Measurements from ENCODE around the gene UCN2. TPM values are rescaled to one million over a fixed set of nuclear protein-coding genes. Genes with fewer than 3 reads are reported as not detected.

The UCN2 gene
- polyA plus RNA-seq, 2 of the 4 experiments (the other 2 are of a cell fraction): 4.0 to 15.9 TPM

DNA sequence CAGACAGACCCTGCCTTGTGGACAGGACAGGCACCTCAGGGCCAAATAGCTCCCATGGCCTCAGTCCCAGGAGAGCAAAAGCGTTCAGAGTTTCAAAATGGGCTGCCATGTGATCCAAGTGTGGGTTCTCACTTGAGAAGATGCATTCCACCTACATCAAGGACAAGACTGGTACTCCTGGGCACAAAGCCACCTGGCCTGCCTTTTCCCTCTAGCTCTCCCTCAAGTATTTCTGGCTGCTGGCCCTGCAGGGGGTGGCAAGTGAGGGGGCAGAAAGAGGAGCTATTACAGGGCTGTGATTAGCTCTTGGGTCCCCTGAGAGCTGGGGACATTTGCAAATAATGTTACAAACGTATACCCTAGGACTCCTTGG lies 38.0 kb upstream of the UCN2 start:
- H3K9me3 ChIP-seq: no peaks in the 10 kb centered on the region
- DNase-seq (ENCODE audit: low read depth in 1 of 2, low spot score in 1 of 2) (no peak), FAIRE-seq (no peak), ATAC-seq (no peak)
- POLR2A ChIA-PET: no interaction called here
- H3K4me2 ChIP-seq: no peak overlapping the region
- 84% methylated on average over 2 of the region's 2 CpGs for WGBS (ENCODE audit: missing lambda C conversion rate)
- CTCF ChIA-PET: interaction anchor here (1.0 to 1.4 kb wide), 3 partner anchors 8 to 43 kb away, joined by 3 read pairs; partner anchors contain the start of genes SLC26A6 and UQCRC1
- no peak overlapping the region for H3K4me3 ChIP-seq
- H3K4me1 ChIP-seq: peaks cover 35% of the 10 kb centered on the region
- H3K27ac ChIP-seq: no peak overlapping the region
- TF ChIP-seq, protein P1, sequence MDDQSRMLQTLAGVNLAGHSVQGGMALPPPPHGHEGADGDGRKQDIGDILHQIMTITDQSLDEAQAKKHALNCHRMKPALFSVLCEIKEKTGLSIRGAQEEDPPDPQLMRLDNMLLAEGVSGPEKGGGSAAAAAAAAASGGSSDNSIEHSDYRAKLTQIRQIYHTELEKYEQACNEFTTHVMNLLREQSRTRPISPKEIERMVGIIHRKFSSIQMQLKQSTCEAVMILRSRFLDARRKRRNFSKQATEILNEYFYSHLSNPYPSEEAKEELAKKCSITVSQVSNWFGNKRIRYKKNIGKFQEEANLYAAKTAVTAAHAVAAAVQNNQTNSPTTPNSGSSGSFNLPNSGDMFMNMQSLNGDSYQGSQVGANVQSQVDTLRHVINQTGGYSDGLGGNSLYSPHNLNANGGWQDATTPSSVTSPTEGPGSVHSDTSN (IDR thresholded peaks at IDR 0.05): no peak
- TF ChIP-seq REST (IDR thresholded peaks at IDR 0.05): no peak
- TF ChIP-seq ZSCAN20 (CRISPR knock-in tag; IDR thresholded peaks at IDR 0.05): no peak
- no peak for TF ChIP-seq HEYL (CRISPR knock-in tag; IDR thresholded peaks at IDR 0.05)
- no peak for TF ChIP-seq BHLHE40 (IDR thresholded peaks at IDR 0.05; ENCODE audit: low read depth, low read length)
- TF ChIP-seq, protein P2, sequence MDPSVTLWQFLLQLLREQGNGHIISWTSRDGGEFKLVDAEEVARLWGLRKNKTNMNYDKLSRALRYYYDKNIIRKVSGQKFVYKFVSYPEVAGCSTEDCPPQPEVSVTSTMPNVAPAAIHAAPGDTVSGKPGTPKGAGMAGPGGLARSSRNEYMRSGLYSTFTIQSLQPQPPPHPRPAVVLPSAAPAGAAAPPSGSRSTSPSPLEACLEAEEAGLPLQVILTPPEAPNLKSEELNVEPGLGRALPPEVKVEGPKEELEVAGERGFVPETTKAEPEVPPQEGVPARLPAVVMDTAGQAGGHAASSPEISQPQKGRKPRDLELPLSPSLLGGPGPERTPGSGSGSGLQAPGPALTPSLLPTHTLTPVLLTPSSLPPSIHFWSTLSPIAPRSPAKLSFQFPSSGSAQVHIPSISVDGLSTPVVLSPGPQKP (IDR thresholded peaks at IDR 0.05; ENCODE audit: low read depth, low read length): no peak
- no peak for TF ChIP-seq POLR2AphosphoS2 (conservative IDR thresholded peaks at IDR 0.05; ENCODE audit: low read length)
- TF ChIP-seq, protein P3, sequence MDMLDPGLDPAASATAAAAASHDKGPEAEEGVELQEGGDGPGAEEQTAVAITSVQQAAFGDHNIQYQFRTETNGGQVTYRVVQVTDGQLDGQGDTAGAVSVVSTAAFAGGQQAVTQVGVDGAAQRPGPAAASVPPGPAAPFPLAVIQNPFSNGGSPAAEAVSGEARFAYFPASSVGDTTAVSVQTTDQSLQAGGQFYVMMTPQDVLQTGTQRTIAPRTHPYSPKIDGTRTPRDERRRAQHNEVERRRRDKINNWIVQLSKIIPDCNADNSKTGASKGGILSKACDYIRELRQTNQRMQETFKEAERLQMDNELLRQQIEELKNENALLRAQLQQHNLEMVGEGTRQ (IDR thresholded peaks at IDR 0.05): no peak
- no peak for TF ChIP-seq EP300 (IDR thresholded peaks at IDR 0.05)
- TF ChIP-seq PHF8 (IDR thresholded peaks at IDR 0.05; ENCODE audit: borderline replicate concordance, low read depth): no peak
- TF ChIP-seq CBX2 (IDR thresholded peaks at IDR 0.05; ENCODE audit: borderline replicate concordance, low read depth): no peak
- TF ChIP-seq MYC (IDR thresholded peaks at IDR 0.05; ENCODE audit: borderline replicate concordance, low read length): no peak
- TF ChIP-seq SREBF2 (IDR thresholded peaks at IDR 0.05): no peak

GRCh38 chr3:48600711-48601621 lies 37.4 kb upstream of the UCN2 start:
- WGBS (ENCODE audit: missing lambda C conversion rate): 96% methylated on average over 9 of the region's 19 CpGs
- TF ChIP-seq HEYL (CRISPR knock-in tag; IDR thresholded peaks at IDR 0.05) (no peak), CHD2 (IDR thresholded peaks at IDR 0.05; ENCODE audit: low read length, partially characterized antibody) (no peak), CHD4 (IDR thresholded peaks at IDR 0.05; ENCODE audit: borderline replicate concordance) (no peak), HOXB5 (CRISPR knock-in tag; IDR thresholded peaks at IDR 0.05) (no peak), KDM5A (IDR thresholded peaks at IDR 0.05) (no peak), RAD21 (conservative IDR thresholded peaks at IDR 0.05 in 1 of 2, IDR thresholded peaks at IDR 0.05 in 1 of 2) (no peak)
- TF ChIP-seq, protein P1 (IDR thresholded peaks at IDR 0.05): no peak
- TF ChIP-seq, protein P4, sequence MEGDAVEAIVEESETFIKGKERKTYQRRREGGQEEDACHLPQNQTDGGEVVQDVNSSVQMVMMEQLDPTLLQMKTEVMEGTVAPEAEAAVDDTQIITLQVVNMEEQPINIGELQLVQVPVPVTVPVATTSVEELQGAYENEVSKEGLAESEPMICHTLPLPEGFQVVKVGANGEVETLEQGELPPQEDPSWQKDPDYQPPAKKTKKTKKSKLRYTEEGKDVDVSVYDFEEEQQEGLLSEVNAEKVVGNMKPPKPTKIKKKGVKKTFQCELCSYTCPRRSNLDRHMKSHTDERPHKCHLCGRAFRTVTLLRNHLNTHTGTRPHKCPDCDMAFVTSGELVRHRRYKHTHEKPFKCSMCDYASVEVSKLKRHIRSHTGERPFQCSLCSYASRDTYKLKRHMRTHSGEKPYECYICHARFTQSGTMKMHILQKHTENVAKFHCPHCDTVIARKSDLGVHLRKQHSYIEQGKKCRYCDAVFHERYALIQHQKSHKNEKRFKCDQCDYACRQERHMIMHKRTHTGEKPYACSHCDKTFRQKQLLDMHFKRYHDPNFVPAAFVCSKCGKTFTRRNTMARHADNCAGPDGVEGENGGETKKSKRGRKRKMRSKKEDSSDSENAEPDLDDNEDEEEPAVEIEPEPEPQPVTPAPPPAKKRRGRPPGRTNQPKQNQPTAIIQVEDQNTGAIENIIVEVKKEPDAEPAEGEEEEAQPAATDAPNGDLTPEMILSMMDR (IDR thresholded peaks at IDR 0.05): no peak

More at GRCh38 chr3:48600711-48601621, 37.4 kb upstream of the UCN2 start:
- H3K4me3 ChIP-seq: no peak overlapping the region
- ATAC-seq: no peak
- CTCF ChIA-PET: interaction anchor here (1.0 to 1.4 kb wide), 2 partner anchors 8 to 42 kb away, joined by 3 read pairs; partner anchors contain the start of gene UQCRC1
- H3K4me2 ChIP-seq: no peak overlapping the region
- no peak overlapping the region for H3K27ac ChIP-seq
- POLR2A ChIA-PET: no interaction called here
- FAIRE-seq: no peak
- no peaks in the 10 kb centered on the region for H3K9me3 ChIP-seq
- DNase-seq (ENCODE audit: low read depth in 1 of 2, low spot score in 1 of 2): no peak
- H3K4me1 ChIP-seq: peaks cover 41% of the 10 kb centered on the region

Measured in A549 (cell line).